ENCODE measurements around the gene TDRD9. TPM values are rescaled to one million over a fixed set of nuclear protein-coding genes. Genes with fewer than 3 reads are reported as not detected.

TDRD9 gene
- total RNA-seq, 1 experiment from 2014 or later, result not detected

DNA sequence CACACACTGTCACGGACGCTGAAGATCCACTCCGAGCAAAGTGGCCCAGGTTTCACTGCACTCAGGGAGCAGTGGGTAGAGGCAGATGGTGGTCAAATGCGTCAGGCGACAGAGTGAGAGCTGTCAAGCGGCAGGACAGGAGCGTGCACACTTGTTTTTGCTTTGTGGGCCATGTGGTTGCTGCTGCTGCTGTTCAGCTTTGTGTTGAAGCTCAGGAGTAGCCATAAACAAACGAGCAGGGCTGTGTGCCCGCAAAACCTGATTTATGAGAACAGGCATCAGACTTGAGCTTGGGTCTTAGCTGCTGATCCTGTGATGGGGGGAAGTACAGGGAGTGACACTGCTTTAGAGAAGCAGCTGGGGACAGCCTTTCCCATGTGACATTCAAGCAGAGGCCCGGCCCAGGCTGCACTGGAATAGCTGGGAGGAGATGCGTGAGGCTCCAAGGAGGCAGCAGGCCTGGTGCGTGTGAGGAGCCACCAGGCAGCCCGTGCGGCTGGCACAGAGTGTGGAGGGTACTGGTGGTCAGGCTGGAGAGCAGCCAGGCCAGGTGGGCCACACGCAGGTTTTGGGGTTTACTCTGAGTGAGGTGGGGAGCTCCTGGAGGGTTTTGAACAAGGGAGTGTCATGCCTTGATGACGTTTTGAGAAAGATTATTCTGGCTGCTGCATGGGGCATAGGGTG, 126.1 kb downstream of the TDRD9 start:
- DNase-seq (ENCODE audit: low read depth, low spot score) (no peak), ATAC-seq (no peak)
- ChIA-PET CTCF (no interaction called here), POLR2A (no interaction called here)
- Histone ChIP-seq H3K4me3 (ENCODE audit: low read depth in 2 of 2, low read length in 2 of 2) (no peak overlapping the region), H3K27ac (ENCODE audit: low read length) (no peak overlapping the region), H3K9me3 (ENCODE audit: control insufficient read depth, insufficient read depth, low read depth, low read length) (no peaks in the 10 kb centered on the region), H3K36me3 (ENCODE audit: control insufficient read depth, insufficient read depth, low read length) (no peaks in the 10 kb centered on the region), H3K4me1 (ENCODE audit: control insufficient read depth, insufficient read depth, low read length) (no peaks in the 10 kb centered on the region), H3K27me3 (ENCODE audit: control insufficient read depth, insufficient read depth, low read length) (0 out of 2 replicates have a peak, but pooled peaks cover 3% of the 10 kb centered on the region)
- BruUV-seq (replicated peaks), result no TSS peak
- in situ Hi-C loops (cut with HindIII; ENCODE audit: low pct_unique_long_range_greater_than_20kb, low sequenced_read_pairs) (no loop called here), intact Hi-C loops (cut with micrococcal nuclease; ENCODE audit: unreplicated experiment) (no loop called here)
- TF ChIP-seq POLR2AphosphoS5 (IDR thresholded peaks at IDR 0.05; ENCODE audit: low read depth, low read length) (no peak), TCF7L2 (IDR thresholded peaks at IDR 0.05; ENCODE audit: low read depth, low read length) (no peak), SIN3A (IDR thresholded peaks at IDR 0.05; ENCODE audit: borderline replicate concordance, insufficient read depth, low read depth, low read length) (no peak)
- TF ChIP-seq, protein P1, sequence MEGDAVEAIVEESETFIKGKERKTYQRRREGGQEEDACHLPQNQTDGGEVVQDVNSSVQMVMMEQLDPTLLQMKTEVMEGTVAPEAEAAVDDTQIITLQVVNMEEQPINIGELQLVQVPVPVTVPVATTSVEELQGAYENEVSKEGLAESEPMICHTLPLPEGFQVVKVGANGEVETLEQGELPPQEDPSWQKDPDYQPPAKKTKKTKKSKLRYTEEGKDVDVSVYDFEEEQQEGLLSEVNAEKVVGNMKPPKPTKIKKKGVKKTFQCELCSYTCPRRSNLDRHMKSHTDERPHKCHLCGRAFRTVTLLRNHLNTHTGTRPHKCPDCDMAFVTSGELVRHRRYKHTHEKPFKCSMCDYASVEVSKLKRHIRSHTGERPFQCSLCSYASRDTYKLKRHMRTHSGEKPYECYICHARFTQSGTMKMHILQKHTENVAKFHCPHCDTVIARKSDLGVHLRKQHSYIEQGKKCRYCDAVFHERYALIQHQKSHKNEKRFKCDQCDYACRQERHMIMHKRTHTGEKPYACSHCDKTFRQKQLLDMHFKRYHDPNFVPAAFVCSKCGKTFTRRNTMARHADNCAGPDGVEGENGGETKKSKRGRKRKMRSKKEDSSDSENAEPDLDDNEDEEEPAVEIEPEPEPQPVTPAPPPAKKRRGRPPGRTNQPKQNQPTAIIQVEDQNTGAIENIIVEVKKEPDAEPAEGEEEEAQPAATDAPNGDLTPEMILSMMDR (IDR thresholded peaks at IDR 0.05), result no peak
- TF ChIP-seq, protein P2, sequence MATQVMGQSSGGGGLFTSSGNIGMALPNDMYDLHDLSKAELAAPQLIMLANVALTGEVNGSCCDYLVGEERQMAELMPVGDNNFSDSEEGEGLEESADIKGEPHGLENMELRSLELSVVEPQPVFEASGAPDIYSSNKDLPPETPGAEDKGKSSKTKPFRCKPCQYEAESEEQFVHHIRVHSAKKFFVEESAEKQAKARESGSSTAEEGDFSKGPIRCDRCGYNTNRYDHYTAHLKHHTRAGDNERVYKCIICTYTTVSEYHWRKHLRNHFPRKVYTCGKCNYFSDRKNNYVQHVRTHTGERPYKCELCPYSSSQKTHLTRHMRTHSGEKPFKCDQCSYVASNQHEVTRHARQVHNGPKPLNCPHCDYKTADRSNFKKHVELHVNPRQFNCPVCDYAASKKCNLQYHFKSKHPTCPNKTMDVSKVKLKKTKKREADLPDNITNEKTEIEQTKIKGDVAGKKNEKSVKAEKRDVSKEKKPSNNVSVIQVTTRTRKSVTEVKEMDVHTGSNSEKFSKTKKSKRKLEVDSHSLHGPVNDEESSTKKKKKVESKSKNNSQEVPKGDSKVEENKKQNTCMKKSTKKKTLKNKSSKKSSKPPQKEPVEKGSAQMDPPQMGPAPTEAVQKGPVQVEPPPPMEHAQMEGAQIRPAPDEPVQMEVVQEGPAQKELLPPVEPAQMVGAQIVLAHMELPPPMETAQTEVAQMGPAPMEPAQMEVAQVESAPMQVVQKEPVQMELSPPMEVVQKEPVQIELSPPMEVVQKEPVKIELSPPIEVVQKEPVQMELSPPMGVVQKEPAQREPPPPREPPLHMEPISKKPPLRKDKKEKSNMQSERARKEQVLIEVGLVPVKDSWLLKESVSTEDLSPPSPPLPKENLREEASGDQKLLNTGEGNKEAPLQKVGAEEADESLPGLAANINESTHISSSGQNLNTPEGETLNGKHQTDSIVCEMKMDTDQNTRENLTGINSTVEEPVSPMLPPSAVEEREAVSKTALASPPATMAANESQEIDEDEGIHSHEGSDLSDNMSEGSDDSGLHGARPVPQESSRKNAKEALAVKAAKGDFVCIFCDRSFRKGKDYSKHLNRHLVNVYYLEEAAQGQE (IDR thresholded peaks at IDR 0.05; ENCODE audit: insufficient read depth in 1 of 2, low read depth in 2 of 2, low read length in 1 of 2), result no peak

DNA sequence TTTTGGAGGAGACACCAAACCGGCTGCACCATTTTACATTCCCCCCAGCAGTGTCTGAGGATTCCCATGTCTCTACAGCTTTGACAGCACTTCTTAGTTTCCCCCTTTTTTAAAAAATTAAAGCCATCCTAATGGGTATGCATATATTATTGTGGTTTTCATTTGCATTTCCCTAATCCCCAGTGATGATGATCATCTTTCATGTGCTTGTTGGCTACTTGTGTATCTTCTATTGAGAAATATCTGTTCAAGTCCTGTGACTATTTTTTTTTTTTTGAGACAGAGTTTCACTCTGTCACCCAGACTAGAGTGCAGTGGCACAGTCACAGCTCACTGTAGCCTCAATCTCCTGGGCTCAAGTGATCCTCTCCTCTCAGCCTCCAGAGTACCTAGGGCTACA, 134.0 kb downstream of the TDRD9 start:
- no peak for DNase-seq (ENCODE audit: low read depth, low spot score)
- Histone ChIP-seq H3K4me3 (ENCODE audit: low read depth in 2 of 2, low read length in 2 of 2) (no peak overlapping the region), H3K27me3 (ENCODE audit: control insufficient read depth, insufficient read depth, low read length) (no peaks in the 10 kb centered on the region), H3K9me3 (ENCODE audit: control insufficient read depth, insufficient read depth, low read depth, low read length) (no peaks in the 10 kb centered on the region), H3K4me1 (ENCODE audit: control insufficient read depth, insufficient read depth, low read length) (no peaks in the 10 kb centered on the region), H3K36me3 (ENCODE audit: control insufficient read depth, insufficient read depth, low read length) (no peaks in the 10 kb centered on the region), H3K27ac (ENCODE audit: low read length) (no peak overlapping the region)
- BruUV-seq (replicated peaks), result no TSS peak
- ChIA-PET CTCF (no interaction called here), POLR2A (no interaction called here)
- in situ Hi-C loops (cut with HindIII; ENCODE audit: low pct_unique_long_range_greater_than_20kb, low sequenced_read_pairs), result no loop called here
- no peak for ATAC-seq
- intact Hi-C loops (cut with micrococcal nuclease; ENCODE audit: unreplicated experiment), result no loop called here
- TF ChIP-seq SIN3A (IDR thresholded peaks at IDR 0.05; ENCODE audit: borderline replicate concordance, insufficient read depth, low read depth, low read length) (no peak), POLR2AphosphoS5 (IDR thresholded peaks at IDR 0.05; ENCODE audit: low read depth, low read length) (no peak), TCF7L2 (IDR thresholded peaks at IDR 0.05; ENCODE audit: low read depth, low read length) (no peak)
- TF ChIP-seq, protein P1 (IDR thresholded peaks at IDR 0.05), result no peak
- TF ChIP-seq, protein P2 (IDR thresholded peaks at IDR 0.05; ENCODE audit: insufficient read depth in 1 of 2, low read depth in 2 of 2, low read length in 1 of 2), result no peak

Measured in Panc1 (cell line).